SJSA1 (cell line): ENCODE results near the gene KCNH1. TPM values are rescaled to one million over a fixed set of nuclear protein-coding genes. Genes with fewer than 3 reads are reported as not detected.

Experiments
- DNase-seq, 2 experiments: peaks; one replicate each; pipeline ENCODE4 v3.0.0-alpha.2; 2015 to 2020; ENCODE audit warnings: low spot score in 2 of 2, low read depth in 1 of 2
- H3K27ac ChIP-seq: fragments of 250-450 bp; sonication (Bioruptor Pico); 2 replicates; pipeline ENCODE4 v1.5.1; 2020; ENCODE audit warnings: mild to moderate bottlenecking, moderate library complexity
- H3K27me3 ChIP-seq: fragments of 250-450 bp; sonication (Bioruptor Pico); replicated peaks from 2 replicates; pipeline ENCODE4 v1.5.1; 2020; ENCODE audit warnings: mild to moderate bottlenecking, moderate library complexity
- H3K36me3 ChIP-seq: fragments of 250-450 bp; sonication (Bioruptor Pico); 2 replicates; pipeline ENCODE4 v1.5.1; 2020; ENCODE audit warnings: mild to moderate bottlenecking
- H3K4me1 ChIP-seq: fragments of 250-450 bp; sonication (Bioruptor Pico); replicated peaks from 2 replicates; pipeline ENCODE4 v1.6.1; 2021; ENCODE audit warnings: mild to moderate bottlenecking
- H3K4me3 ChIP-seq: fragments of 250-450 bp; sonication (Bioruptor Pico); 2 replicates; pipeline ENCODE4 v1.5.1; 2020; ENCODE audit warnings: mild to moderate bottlenecking
- H3K9me3 ChIP-seq: fragments of 250-450 bp; sonication (Bioruptor Pico); replicated peaks from 2 replicates; pipeline ENCODE4 v1.5.1; 2020; ENCODE audit warnings: mild to moderate bottlenecking
- total RNA-seq: library from RNA; depleted of rRNA; stranded (reverse); fragments of >200 nt; shearing (Covaris generic); gene quantifications from 2 replicates; pipeline ENCODE4 v1.2.3, GENCODE V29; 2014

Gene KCNH1
- total RNA-seq, 1 experiment from 2014 or later: 0.58 TPM

DNA sequence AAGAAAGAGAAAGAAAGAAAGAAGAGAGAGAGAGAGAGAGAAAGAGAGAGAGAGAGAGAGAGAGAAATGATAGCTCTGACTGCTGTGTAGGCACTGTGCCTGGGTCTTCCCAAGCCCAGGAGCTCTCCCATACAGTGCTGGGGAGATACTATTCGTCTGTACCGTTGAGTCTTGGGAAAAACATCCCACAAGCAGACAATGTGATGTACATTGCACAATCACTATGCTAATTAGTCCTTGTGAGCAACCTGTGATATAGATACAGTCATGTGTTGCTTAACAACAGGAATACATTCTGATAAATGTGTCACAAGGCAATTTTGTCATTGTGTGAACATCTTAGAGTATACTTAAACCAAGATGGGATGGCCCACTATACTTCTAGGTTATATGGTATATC is 424.2 kb downstream of the KCNH1 start:
- H3K4me3 ChIP-seq: no peak overlapping the region
- H3K9me3 ChIP-seq: no peaks in the 10 kb centered on the region
- H3K36me3 ChIP-seq: no peaks in the 10 kb centered on the region
- H3K4me1 ChIP-seq: no peaks in the 10 kb centered on the region
- H3K27me3 ChIP-seq: no peaks in the 10 kb centered on the region
- no peak for DNase-seq
- H3K27ac ChIP-seq: no peak overlapping the region

DNA sequence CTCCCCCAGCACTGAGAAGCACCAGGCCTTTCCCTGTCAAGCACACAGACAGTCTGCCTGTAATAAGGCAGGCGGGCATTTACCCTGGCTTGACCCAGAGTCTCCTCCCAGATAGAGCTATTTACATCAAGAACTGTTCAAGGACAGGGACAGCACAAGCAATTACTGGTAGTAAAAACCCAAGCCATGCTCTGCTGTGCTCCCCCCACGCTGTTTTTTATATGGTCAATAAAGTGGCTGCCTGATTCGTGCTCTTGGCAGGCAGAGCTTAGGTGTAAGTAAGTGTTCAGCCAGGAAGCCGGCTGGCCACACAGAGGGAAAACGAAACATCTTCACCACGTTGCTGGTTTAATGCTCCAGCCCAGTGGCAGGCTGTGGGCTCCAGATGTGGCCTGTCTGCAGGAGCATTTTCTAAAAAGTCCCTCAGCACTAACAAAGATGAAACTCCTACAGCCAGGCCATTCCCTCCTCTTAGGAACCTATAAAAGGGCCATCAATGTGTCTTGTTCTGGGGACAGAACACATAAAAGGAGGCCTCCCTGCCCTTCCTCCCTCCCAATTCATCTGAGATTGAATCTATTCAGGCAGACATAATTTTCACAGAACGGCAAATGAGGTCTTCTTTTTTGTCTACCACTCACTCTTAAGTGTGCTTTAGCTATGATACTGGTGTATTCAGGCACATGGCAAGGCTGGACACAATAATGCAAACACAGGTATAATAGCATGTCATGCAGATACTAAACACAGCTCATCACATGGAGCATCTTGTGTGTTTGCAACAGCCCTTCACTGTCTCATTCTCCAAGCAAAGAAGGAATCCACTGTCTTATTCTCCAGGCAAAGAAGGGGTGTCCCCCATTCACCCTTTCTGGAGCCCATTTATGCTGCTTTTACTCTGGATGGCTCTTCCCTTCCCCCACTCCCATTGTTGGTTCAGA is 426.4 kb downstream of the KCNH1 start:
- no peak for DNase-seq
- Histone ChIP-seq H3K27me3 (no peaks in the 10 kb centered on the region), H3K36me3 (no peaks in the 10 kb centered on the region), H3K27ac (no peak overlapping the region), H3K4me3 (no peak overlapping the region), H3K9me3 (no peaks in the 10 kb centered on the region), H3K4me1 (no peaks in the 10 kb centered on the region)

DNA sequence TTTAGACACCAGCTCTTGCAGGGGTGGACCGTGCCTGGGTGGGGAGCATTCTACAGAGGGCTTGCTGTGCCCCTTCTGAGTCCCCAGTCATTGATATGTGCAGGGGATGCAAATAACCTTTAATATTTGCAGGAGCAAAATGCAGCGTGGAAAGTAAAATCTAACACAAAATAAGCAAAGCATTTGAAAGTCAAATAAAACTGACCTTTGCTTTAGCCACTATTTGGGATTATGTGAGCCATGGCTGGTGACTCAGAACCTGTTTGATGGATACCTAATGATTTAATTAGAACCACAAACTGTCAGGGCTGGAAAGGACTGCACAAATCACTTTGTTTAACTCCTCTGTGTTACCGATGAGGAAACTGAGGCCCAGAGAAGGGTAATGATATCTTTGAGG is 427.7 kb downstream of the KCNH1 start:
- no peaks in the 10 kb centered on the region for H3K4me1 ChIP-seq
- H3K27ac ChIP-seq: no peak overlapping the region
- no peaks in the 10 kb centered on the region for H3K36me3 ChIP-seq
- DNase-seq: no peak
- H3K9me3 ChIP-seq: no peaks in the 10 kb centered on the region
- H3K27me3 ChIP-seq: no peaks in the 10 kb centered on the region
- H3K4me3 ChIP-seq: no peak overlapping the region

- DNase-seq: no peak
- H3K27ac ChIP-seq: no peak overlapping the region
- H3K27me3 ChIP-seq: no peaks in the 10 kb centered on the region
- H3K4me1 ChIP-seq: no peaks in the 10 kb centered on the region
- no peak overlapping the region for H3K4me3 ChIP-seq
- H3K36me3 ChIP-seq: no peaks in the 10 kb centered on the region
- H3K9me3 ChIP-seq: no peaks in the 10 kb centered on the region
Observed at GRCh38 chr1:210705086-210705485, 428.9 kb downstream of the KCNH1 start.

DNA sequence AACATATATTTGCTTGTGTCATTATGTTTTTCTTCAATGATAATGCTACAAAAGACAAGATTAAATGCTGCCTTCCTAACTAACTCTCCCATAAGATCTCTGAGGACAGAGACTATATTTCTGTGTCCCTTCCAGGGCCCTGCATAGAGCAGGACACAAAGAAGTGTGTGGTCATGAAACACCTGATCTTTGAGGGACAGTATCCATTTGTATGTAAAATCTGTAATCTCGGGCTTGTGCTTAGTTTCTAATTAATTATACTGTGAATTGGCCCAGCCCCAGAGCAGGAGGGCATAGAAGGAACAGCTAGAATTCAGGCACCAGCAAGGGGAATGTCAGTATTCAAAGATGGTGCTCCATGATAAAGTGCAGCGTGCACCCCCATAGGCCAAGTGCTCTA is 430.4 kb downstream of the KCNH1 start:
- DNase-seq: no peak
- Histone ChIP-seq H3K4me1 (no peaks in the 10 kb centered on the region), H3K4me3 (no peak overlapping the region), H3K36me3 (no peaks in the 10 kb centered on the region), H3K27me3 (no peaks in the 10 kb centered on the region), H3K9me3 (no peaks in the 10 kb centered on the region), H3K27ac (no peak overlapping the region)

DNA sequence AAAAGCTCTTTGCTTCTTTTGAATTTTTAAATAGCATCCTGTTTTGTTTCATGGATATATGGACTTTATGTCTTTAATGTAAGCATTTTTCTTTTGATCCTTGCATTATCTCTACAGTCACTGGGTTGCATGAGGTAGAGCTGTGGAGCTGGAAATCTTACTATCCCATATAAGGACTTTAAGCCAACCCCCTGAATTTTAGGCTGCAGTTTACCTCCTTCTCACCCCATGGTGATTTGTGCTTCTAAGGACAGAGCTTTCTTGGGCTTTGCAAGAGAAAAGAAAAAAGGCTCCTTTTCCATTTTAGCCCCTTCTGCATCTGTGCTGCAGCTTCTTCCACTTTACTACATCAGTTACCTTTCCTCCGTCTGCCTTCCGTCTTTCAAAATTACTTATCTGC is 431.4 kb downstream of the KCNH1 start:
- Histone ChIP-seq H3K4me3 (no peak overlapping the region), H3K4me1 (no peaks in the 10 kb centered on the region), H3K36me3 (no peaks in the 10 kb centered on the region), H3K27me3 (no peaks in the 10 kb centered on the region), H3K9me3 (no peaks in the 10 kb centered on the region), H3K27ac (no peak overlapping the region)
- no peak for DNase-seq

GRCh38 chr1:210700511-210700910 is 433.4 kb downstream of the KCNH1 start:
- H3K4me3 ChIP-seq: no peak overlapping the region
- DNase-seq: no peak
- no peaks in the 10 kb centered on the region for H3K4me1 ChIP-seq
- no peaks in the 10 kb centered on the region; the same call in 1 of the 2 replicates for H3K9me3 ChIP-seq
- no peaks in the 10 kb centered on the region for H3K27me3 ChIP-seq
- H3K36me3 ChIP-seq: no peaks in the 10 kb centered on the region
- H3K27ac ChIP-seq: no peak overlapping the region

- Histone ChIP-seq H3K4me3 (no peak overlapping the region), H3K4me1 (no peaks in the 10 kb centered on the region), H3K27me3 (no peaks in the 10 kb centered on the region), H3K9me3 (no peaks in the 10 kb centered on the region; the same call in 1 of the 2 replicates), H3K36me3 (no peaks in the 10 kb centered on the region), H3K27ac (no peak overlapping the region)
- DNase-seq: no peak
Observed at GRCh38 chr1:210700083-210700482, 433.9 kb downstream of the KCNH1 start.

DNA sequence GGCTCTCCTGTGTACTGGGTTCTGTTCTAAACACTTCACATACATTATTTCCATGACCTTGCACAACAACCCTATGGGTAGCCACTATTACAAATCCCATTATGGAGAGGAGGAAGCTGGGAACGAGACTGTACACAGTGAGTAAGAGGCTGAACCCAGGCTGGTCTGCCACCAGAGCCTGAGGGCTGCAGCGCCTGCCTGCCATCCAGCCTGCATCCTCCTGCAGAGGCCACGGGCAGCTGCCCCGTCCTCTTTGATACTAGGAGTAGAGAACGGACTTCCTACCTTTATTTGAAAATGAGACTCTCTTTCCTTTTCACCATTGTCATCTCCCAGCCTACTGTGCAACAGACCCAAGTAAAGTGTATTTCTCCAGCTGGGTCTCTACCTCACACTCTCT is 435.3 kb downstream of the KCNH1 start:
- Histone ChIP-seq H3K36me3 (no peaks in the 10 kb centered on the region), H3K4me3 (no peak overlapping the region), H3K27ac (no peak overlapping the region), H3K9me3 (no peaks in the 10 kb centered on the region; the same call in 1 of the 2 replicates), H3K4me1 (no peaks in the 10 kb centered on the region), H3K27me3 (no peaks in the 10 kb centered on the region)
- no peak for DNase-seq

DNA sequence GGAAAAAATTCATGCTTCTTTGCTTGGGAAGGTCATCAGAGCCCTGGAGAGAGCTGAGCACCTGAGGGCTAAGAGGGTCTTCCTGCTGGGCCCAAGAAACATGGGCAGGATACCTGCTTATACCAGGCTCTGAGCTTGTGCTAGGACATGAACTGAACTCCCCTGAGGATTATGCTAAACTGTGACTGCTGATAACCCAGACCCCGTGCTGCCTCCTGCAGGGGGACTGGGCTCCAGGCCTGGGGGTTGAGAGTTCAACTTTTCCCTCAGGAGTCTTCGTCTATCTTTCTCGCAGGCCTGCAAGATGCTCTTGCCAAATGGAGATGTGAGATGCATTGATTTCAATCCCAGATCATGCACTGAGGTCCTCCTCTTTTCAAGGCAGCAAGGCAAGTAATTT is 436.8 kb downstream of the KCNH1 start:
- no peak for DNase-seq
- H3K9me3 ChIP-seq: no peaks in the 10 kb centered on the region; the same call in 1 of the 2 replicates
- no peak overlapping the region for H3K4me3 ChIP-seq
- no peaks in the 10 kb centered on the region for H3K36me3 ChIP-seq
- no peak overlapping the region for H3K27ac ChIP-seq
- H3K27me3 ChIP-seq: no peaks in the 10 kb centered on the region
- H3K4me1 ChIP-seq: no peaks in the 10 kb centered on the region

- Histone ChIP-seq H3K27ac (no peak overlapping the region), H3K27me3 (no peaks in the 10 kb centered on the region), H3K4me1 (no peaks in the 10 kb centered on the region), H3K9me3 (no peaks in the 10 kb centered on the region; the same call in 1 of the 2 replicates), H3K4me3 (no peak overlapping the region), H3K36me3 (no peaks in the 10 kb centered on the region)
- DNase-seq: no peak
Observed at GRCh38 chr1:210696709-210697108, 437.2 kb downstream of the KCNH1 start.

- no peak overlapping the region for H3K27ac ChIP-seq
- no peaks in the 10 kb centered on the region for H3K4me1 ChIP-seq
- DNase-seq: no peak
- H3K4me3 ChIP-seq: no peak overlapping the region
- H3K9me3 ChIP-seq: no peaks in the 10 kb centered on the region; the same call in 1 of the 2 replicates
- H3K36me3 ChIP-seq: no peaks in the 10 kb centered on the region
- no peaks in the 10 kb centered on the region for H3K27me3 ChIP-seq
Observed at GRCh38 chr1:210695026-210695425, 438.9 kb downstream of the KCNH1 start.

- DNase-seq: no peak
- H3K4me1 ChIP-seq: no peaks in the 10 kb centered on the region
- no peak overlapping the region for H3K4me3 ChIP-seq
- H3K27me3 ChIP-seq: no peaks in the 10 kb centered on the region
- H3K36me3 ChIP-seq: no peaks in the 10 kb centered on the region
- H3K9me3 ChIP-seq: no peaks in the 10 kb centered on the region; the same call in 1 of the 2 replicates
- H3K27ac ChIP-seq: no peak overlapping the region
Observed at GRCh38 chr1:210692796-210693195, 441.2 kb downstream of the KCNH1 start.

DNA sequence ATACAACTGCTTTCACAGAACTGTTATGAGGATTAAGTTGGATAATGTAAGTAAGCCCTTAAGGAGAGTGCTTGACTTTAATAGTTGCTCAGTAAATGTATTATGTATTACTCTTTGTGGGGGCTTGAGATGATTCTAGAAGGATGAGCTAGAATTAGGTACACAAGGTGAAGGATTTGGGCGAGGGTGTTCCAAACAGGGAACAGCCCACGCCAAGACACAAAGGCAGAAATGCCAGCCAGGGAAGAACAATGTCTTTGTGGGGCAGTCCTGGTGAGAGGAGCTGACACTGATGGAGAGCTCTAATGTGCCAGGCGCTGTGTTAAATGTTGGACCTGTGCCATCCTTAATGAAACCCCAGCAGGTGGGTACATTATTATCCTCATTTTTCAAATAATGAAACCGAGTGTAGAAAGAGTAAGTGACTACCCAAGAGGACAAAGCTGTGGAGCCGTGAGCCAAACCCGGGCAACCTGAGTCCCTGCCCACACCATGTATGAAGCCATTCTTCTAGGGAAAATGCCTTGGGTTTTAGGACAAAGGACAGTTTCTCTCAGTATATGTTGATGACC is 442.8 kb downstream of the KCNH1 start:
- H3K4me1 ChIP-seq: no peaks in the 10 kb centered on the region
- no peak overlapping the region for H3K27ac ChIP-seq
- no peak overlapping the region for H3K4me3 ChIP-seq
- no peaks in the 10 kb centered on the region for H3K36me3 ChIP-seq
- no peak for DNase-seq
- H3K27me3 ChIP-seq: no peaks in the 10 kb centered on the region
- H3K9me3 ChIP-seq: no peaks in the 10 kb centered on the region; the same call in 1 of the 2 replicates
